Tongue (tissue), 2 donors: ENCODE data around the gene ZKSCAN3. TPM values are rescaled to one million over a fixed set of nuclear protein-coding genes. Genes with fewer than 3 reads are reported as not detected.
"Not testable (repeated sequence)": the region's sequence is repeated elsewhere in the genome, so short reads cannot be mapped to it uniquely, and the experiment has no call there.

ENCODE experiments used
- DNase-seq: peaks from one replicate; pipeline ENCODE4 v3.0.0-alpha.2; 2015
- total RNA-seq: library from RNA; depleted of rRNA; stranded (reverse); fragments of >200 nt; gene quantifications from one replicate; pipeline ENCODE4 v1.2.3, GENCODE V29; 2014

Gene ZKSCAN3
- total RNA-seq, 1 donor from 2014 or later = 9.8 TPM

- DNase-seq = no peak
Measured at GRCh38 chr6:28377879-28378278, 28.1 kb downstream of the ZKSCAN3 start.

- DNase-seq = no peak
Measured at GRCh38 chr6:28378644-28379043, 28.9 kb downstream of the ZKSCAN3 start.

GRCh38 chr6:28380381-28380780, 30.6 kb downstream of the ZKSCAN3 start:
- DNase-seq = no peak

GRCh38 chr6:28383235-28384142, 33.7 kb downstream of the ZKSCAN3 start:
- peak; percentile 88 for DNase-seq

GRCh38 chr6:28384143-28384533, 34.4 kb downstream of the ZKSCAN3 start:
- DNase-seq = no peak

GRCh38 chr6:28390688-28391087, 40.9 kb downstream of the ZKSCAN3 start:
- no peak for DNase-seq

GRCh38 chr6:28393912-28394662, 44.3 kb downstream of the ZKSCAN3 start:
- DNase-seq = peak; percentile 10

GRCh38 chr6:28395918-28396317, 46.2 kb downstream of the ZKSCAN3 start:
- DNase-seq = no peak

- DNase-seq = peak; percentile 92
Measured at GRCh38 chr6:28399350-28400121, 49.8 kb downstream of the ZKSCAN3 start, which contains the start of gene ZSCAN12. Gene ZSCAN12 (minus strand): TSS chr6:28399747. CDS start chr6:28398405, 1,342 bp downstream.

- no peak for DNase-seq
Measured at GRCh38 chr6:28400122-28400451, 50.3 kb downstream of the ZKSCAN3 start.

GRCh38 chr6:28401172-28401571, 51.4 kb downstream of the ZKSCAN3 start:
- DNase-seq = no peak

GRCh38 chr6:28402197-28402596, 52.5 kb downstream of the ZKSCAN3 start:
- no peak for DNase-seq

GRCh38 chr6:28403923-28404322, 54.2 kb downstream of the ZKSCAN3 start:
- not testable (repeated sequence) for DNase-seq

GRCh38 chr6:28407401-28407800, 57.7 kb downstream of the ZKSCAN3 start:
- no peak for DNase-seq

- DNase-seq = no peak
Measured at GRCh38 chr6:28408076-28408802, 58.5 kb downstream of the ZKSCAN3 start.

- DNase-seq = no peak
Measured at GRCh38 chr6:28410767-28411166, 61.0 kb downstream of the ZKSCAN3 start.

GRCh38 chr6:28413681-28414080, 63.9 kb downstream of the ZKSCAN3 start:
- DNase-seq = no peak
